GM19452 (cell line): Measurements from ENCODE around the gene TTLL6.

Experiments used
- ATAC-seq: cut with Tn5 transposase; IDR thresholded peaks from one replicate; pipeline ENCODE4 v1.9.1; 2021; ENCODE audit not compliant: unreplicated experiment

Gene TTLL6

GRCh38 chr17:48761114-48761513, 55.9 kb downstream of the TTLL6 start:
- no peak for ATAC-seq

DNA sequence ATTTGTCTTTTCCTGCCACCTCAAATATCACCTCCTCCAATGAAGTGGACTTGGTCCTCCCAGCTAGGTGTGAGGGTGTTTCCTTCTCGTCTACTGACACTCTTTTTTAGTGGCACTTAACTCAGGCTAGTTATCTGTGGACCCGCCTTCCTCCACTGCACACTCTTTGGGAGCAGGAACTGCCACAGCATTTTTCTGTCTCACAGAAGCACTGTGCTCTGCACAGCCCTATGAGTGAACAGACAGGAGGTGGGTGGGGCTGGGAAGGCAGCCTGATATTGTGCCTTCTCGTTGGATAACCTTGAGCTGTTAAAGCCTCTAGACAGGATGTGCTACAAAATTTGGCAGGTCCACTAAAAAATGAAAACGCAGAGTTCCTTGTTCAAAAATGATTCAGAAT, 56.6 kb downstream of the TTLL6 start:
- ATAC-seq, result no peak

- no peak for ATAC-seq
Measured at GRCh38 chr17:48759288-48759687, 57.7 kb downstream of the TTLL6 start.

DNA sequence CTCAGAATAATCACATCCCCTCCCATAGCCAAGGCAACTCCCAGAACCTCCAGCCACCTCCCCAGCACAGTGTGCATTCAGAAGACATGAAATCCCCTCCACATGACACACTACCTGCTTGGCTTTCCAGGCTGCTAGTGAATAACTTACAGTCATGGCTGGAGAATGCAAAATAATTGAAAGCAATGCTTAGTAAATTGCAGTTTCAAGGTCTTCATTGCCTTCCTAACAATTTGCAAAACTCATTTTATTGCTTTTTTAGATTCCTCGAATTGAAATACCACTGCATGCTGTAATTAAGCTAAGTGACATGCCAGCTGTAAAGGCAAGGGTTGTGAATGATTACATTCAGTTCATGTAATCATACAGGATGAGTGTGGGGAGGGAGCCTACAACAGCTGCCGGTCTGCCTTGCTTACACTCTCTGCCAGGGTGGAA, 59.5 kb downstream of the TTLL6 start:
- no peak for ATAC-seq

DNA sequence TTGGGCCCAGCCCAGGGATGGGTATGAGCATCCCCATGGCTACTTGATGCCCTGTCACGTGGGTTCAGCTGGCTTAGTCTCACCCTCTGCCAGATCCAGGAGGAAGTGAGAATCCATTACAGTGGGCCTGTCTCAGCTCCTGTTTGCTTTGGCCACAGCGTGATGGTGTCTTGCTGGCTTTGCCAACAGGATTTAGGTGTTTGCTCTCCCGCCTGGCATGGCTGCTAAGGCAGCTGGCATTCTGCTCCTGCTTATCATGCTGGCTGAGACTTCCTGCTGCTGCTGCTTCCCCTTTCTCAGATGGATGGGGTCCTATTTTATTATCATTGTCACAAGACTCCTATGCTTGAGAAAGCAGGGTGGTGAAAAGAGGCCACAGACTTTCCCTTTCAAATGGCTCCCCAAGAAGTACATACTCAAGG, 60.2 kb downstream of the TTLL6 start:
- no peak for ATAC-seq

- no peak for ATAC-seq
Measured at GRCh38 chr17:48755356-48755755, 61.7 kb downstream of the TTLL6 start.

- ATAC-seq, result no peak
Measured at GRCh38 chr17:48754500-48755261, 62.3 kb downstream of the TTLL6 start.

GRCh38 chr17:48753794-48754499, 63.1 kb downstream of the TTLL6 start:
- no peak for ATAC-seq

- no peak for ATAC-seq
Measured at GRCh38 chr17:48752399-48753288, 64.4 kb downstream of the TTLL6 start.

DNA sequence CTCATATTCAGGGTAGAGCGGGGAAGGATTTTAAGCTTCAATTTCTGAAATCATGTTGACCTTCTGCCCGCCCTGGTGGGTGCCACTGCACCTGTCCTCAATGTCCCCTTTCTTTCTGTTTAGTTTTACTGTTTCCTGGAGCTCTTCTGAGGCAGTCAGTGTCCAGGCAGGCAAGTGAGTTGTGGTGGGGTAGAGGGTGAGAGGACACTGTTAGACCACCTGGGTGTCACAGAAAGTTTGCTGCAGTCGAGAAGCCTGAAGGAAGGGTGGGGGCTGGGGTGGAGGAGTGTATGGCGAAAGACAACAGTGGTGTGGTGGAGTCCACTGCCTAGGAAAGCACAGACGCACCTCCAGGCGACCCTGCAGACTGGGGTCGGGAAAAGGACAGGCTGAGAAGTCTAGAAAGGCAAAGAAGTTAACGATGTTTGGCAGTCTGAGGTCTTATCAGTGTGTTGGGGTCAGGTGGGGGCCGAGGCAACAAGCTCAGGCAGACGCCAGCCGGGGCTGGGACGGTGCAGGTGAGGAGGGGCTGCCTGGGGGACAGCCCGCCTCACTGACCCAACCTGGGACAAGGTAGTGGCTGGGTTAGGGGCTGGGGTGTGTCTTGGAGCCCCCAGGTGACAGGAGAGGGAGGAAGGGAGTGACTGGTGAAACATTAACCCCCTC, 65.2 kb downstream of the TTLL6 start:
- no peak for ATAC-seq

GRCh38 chr17:48751172-48751571, 65.9 kb downstream of the TTLL6 start:
- no peak for ATAC-seq

DNA sequence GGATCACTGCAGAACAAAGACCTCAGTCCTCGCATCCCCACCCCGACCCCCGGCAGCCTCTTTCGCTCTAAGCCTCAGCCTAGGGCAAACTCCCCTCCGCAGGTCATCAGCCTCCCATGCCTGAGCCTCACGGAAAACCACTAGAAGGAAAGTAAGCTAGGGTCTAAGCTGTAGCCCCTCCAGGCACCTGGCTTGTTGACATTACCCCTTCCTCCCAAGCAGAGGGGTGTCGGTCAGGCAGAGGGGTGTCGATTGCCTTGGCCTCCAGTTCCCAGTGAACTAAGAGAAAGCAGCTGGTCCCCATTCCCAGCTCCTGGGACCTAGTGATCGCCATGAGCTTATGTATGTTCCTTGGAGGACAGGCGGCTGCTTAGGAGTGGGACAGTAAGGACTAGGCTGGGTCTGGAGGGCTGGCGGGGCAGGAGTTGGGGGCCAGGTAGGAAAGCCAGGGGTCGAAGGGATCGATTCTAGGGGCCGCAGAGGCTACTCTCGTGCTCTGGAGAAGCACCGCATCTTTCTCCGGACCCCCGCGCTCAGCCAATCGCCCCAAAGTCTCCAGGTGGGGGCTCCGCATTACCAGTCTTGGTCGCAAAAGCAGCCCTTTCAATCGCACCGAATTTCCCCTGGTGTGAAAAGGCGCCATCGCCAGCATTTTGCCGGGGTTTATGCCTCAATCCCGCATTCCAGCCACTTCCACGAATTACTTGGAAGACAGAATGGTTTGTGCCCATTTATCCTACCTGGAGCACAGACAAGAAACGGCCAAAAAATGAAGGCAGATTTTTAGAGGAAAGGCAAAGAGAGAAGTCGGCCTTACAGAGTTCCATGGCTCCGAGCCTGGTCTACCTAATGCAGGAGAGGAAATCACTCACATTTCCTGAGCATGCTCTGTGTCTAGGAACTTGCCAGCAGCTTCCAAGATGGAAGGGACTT, 67.1 kb downstream of the TTLL6 start:
- ATAC-seq, result no peak

DNA sequence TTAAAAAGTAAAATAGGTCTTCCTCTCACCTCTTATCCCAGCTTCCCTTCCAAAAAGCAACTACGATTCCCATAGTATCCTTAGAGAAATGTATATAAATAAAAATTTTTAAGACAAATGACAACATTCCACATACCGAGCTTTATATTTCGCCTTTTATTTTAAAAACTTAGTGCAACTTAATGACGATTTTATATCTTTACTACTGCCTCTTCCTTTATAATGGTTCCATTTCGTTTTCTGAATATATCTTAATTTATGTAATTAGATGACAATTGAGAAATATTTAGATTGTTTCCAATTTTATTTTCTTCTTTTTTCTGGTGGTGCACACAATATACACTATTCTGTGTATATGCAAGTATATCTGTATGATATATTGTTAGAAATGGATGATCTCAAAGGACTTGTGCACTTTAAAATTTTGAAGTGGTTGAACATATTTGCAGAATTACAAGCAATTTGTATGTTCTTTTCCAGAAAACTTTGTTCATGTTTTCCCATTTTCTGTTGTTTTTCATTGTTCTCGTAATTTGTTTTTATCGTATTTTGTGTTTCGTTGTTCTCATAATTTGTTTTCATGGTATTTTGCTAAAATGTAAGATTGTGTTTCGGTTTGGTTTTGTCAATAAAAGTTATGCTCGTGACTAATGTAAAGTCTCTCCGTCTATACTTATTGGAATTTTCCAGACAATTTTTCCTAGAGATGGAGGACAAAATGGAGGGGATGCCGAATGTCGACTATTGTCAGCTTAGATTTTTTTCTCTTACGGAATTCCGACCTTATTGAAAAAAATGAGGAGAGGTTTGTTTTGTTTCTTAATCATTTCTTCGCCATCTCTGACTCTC, 68.1 kb downstream of the TTLL6 start:
- ATAC-seq, result no peak

DNA sequence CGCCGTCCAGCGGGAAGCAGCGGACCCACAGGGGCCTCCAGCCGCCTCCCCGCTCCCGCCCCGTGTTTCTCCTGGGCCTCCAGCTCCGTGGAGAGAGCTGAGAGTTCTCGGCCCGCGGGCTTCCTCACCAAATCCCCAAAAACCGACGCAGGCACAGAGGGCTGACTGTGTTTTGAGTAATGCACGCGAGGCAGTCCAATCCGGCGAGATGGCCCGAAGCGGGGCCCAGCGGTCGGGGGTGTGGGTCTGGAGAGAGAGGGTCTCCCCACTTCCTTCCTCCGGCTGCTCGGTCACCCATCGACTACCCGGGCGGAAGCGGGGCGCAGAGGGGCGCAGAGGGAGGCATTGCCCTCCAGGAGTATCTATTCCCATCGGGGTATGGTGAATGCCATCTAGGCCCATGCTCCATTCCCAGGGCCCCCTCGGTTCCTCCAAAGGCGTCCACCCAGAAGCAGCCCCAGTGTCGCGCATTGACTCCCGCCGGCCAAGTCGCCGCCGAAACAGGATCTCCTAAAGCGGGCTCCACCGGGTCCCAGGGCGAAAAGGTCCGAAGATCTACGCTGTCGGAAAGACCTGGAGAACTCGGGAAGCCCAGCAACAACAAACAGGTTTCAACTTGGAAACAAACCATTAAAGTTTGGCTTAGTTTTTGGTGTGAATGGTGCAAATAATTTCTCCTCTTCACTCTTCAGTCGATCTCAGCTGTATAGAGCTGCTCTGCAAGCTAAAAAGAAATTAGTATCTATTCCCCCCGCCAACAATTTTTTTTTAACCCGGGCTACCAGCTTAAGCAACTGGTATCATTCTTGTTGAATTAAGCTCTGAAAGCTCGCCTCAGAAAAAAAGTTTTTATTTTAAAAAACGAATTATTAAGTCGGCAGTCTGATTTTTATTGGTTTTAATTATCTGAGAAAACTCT, 69.3 kb downstream of the TTLL6 start:
- ATAC-seq, result no peak

- ATAC-seq, result no peak
Measured at GRCh38 chr17:48746916-48747444, 70.0 kb downstream of the TTLL6 start.

- no peak for ATAC-seq
Measured at GRCh38 chr17:48745381-48746275, 71.4 kb downstream of the TTLL6 start.

DNA sequence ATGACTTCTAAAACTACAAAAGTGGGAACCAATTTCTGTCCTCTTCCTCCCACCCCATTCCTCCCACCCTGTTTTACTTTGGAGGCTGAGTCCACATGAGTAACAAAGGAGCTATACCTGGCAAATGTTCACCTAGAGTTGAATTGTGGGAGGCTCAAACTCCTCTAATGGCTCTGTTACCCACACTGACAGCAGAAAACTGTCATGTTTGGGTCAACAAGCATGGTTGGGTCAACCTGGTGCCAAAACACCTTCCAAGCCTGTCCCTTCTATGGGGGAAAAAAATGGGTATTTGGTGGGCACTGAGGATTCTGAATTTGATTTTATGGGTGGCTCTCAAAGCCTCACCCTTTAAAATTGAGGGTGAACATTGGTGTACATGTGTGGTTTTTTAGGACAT, 76.5 kb downstream of the TTLL6 start:
- ATAC-seq, result no peak
